Stimulated activated CD8-positive, alpha-beta memory T cell treated with anti-CD3 and anti-CD28 coated beads, Interleukin-4, amount 100 ng/mL, for 4 hours (primary cell): Measurements from ENCODE around the gene CNBP.
"Not testable (repeated sequence)": the region's sequence is repeated elsewhere in the genome, so short reads cannot be mapped to it uniquely, and the experiment has no call there.

Experiments used
- DNase-seq, 2 donors: peaks; one replicate each; pipeline ENCODE4 v3.0.0-alpha.2; 2020; ENCODE audit warnings: low read depth in 2 of 2, low spot score in 1 of 2

The CNBP gene

DNA sequence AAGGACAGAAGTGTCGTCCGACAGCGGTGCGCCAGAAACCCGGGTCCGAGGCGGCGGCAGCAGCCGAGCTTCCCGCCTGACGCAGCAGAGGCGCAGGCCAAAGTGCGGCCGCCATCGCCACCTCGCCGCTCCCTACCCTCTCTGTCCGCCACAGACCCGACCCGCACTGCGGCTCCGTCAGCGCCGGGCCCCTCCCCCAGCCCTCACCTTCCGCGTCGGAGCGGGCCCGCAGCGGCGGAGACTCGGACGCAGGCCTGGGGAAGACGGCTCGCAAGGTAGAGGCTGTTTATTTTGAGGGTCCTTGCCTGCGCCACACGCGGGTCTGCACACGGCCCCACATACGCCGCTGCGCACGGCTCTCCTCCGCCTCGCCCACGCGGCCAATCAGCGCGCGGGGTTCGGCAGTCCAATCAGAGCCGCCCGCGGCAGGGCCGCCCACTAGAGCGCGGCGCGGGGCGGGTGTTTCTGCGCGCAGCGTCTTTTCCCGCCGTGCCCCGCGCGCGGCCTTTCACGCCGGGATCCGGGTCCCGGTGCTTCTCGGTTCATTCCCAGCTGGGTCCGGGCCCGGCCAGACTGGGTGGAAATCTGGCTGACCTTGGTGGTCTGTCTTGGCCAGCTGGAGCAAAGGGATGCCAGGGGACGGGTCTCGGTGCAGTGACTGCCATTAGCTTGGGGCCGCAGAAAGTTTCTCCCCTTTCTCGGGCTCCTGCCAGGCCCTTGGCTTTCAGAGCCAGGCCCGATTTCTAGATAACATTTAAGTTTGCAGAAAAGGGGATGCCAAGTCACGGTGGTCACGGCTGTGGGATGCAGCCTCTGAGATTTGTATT, at the start of gene CNBP:
Gene CNBP, minus strand, starts transcription at position 328 of the 827 bp plus-strand sequence. CDS start 12,139 bp downstream, outside the sequence.
- DNase-seq, result peak; percentile 79 to 84

GRCh38 chr3:129231331-129232119, 47.8 kb upstream of the CNBP start:
- DNase-seq, result no peak

DNA sequence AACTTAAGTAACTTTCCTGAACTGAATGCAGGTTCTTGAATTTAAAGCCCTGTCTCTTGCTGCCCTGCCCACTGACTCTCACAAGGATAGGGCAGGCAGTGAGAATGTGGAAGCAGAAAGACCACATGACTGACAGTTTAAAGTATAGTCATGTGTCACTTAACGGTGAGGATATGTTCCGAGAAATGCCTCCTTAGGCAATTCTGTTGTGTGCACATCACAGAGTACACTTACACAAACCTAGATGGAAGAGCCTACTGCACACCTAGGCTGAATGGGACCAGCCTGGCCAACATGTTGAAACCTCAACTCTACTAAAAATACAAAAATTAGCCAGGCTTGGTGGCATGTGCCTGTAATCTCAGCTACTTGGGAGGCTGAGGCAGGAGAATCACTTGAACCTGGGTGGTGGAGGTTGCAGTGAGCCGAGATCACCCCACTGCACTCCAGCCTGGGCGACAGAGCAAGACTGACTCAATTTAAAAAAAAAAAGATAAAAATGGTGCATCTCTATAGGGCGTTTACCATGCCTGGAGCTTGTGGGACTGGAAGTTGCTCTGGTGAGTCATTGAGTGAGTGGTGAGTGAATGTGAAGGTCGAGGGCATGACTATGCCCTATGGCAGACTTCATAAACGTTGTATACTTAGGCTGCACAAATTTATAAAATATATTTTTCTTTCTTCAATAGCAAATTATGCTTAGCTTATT, 46.8 kb upstream of the CNBP start:
- DNase-seq, result no peak

GRCh38 chr3:129228891-129229585, 45.3 kb upstream of the CNBP start:
- no peak for DNase-seq

GRCh38 chr3:129226374-129226773, 42.7 kb upstream of the CNBP start:
- DNase-seq, result no peak

GRCh38 chr3:129224984-129225393, 41.3 kb upstream of the CNBP start:
- no peak for DNase-seq

DNA sequence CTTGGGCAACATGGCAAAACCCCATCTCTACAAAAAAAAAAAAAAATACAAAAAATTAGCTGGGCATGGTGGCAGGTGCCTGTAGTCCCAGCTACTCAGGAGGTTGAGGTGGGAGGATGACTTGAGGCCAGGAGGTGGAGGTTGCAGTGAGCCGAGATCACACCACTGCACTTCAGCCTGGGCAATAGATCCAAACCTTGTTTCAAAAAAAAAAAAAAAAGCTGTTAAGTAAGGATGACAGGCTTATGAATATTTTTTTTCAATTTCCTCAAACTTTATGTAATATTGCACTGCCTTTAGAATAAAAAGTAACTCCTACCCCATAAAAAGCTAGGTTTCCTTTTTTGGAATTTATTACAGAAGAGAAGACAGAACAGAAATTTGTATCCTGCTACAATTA, 40.7 kb upstream of the CNBP start:
- DNase-seq, result not testable (repeated sequence)

DNA sequence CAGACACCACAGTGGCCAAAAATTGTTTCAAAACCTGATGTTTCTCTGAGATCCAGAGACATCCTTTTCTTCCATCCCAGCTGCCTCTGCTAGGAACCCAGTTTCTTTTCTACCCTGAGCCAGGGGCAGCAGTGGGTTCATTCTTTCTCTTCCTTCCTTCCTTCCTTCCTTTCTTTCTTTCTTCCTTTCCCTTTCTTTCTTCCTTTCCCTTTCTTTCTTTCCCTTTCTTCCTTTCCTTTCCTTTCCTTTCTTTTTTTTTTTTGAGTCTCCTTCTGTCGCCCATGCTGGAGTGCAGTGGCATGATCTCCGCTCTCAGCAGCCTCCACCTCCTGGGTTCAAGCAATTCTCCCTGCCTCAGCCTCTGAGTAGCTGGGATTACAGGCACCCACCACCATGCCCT, 35.0 kb upstream of the CNBP start:
- DNase-seq, result no peak

DNA sequence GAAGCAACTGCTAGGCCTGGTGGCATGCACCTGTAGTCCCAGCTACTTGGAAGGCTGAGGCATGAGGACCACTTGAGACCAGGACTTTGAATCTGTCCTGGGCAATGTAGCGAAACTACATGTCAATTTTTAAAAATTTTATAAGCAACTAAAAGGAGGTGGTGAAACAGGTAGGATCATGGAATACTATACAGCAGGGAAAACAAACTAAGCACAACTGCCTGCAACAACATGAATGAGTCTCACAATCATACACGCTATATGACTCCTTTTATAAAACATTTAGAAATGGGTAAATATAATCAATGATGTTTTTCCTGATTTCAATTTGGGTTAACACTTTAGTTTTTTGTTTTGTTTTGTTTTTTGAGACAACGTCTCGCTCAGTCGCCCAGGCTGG, 29.5 kb upstream of the CNBP start:
- no peak for DNase-seq

- DNase-seq, result no peak
Observed at GRCh38 chr3:129211772-129212171, 28.1 kb upstream of the CNBP start.

GRCh38 chr3:129211345-129211744, 27.6 kb upstream of the CNBP start:
- DNase-seq, result no peak

- DNase-seq, result no peak
Observed at GRCh38 chr3:129207479-129207878, 23.8 kb upstream of the CNBP start.

DNA sequence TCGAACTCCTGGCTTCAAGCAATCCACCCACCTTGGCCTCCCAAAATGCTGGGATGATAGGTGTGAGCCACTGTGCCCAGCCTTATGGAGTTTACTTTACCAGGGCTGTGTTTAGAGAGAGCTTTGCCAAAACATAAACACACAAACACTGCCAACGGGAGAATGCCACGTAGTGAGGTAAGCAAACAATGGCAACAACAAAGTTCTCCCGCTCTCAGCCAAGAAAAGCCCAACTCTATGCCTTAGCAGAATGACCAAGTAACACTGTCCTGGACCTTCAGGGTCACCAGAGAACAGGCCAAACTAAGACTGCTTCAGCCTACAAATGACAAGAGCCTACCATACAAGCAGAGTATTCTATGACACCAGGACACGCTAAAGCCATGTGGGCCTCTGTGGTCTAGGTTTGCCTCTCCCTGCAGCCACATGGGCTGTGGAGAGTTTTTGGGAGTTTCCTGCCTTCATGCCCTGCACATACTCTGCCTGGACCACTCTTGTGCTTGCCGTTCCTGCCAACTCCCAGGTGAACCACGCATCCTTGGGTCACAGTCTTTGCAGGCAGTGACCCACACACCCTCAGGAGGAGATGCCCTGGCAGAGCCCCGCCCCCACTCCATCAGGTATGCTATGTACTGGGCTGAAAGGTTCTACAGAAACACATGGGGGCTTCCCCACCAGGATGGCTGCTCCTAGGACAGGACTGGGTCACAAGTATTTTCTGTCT, 21.6 kb upstream of the CNBP start:
- DNase-seq, result no peak

DNA sequence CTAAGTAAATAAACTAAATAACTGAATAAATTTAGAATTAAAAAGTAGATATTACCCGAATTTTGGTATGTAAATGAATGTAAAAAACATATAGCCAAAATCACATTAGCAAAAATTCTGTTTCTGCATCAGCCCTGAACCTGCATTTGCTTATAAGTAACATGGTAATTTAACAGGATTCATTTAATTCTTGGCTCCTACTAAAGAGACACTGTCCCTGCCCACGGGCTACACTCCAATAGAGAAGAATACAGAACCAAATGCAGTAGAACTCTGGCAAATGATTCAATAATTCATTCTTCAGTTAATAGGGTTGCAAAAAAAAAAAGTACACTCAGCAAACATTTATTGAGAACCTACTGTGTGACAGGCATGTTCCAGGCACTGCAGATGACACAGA, 20.8 kb upstream of the CNBP start:
- no peak for DNase-seq

- no peak for DNase-seq
Observed at GRCh38 chr3:129199366-129199765, 15.7 kb upstream of the CNBP start.

DNA sequence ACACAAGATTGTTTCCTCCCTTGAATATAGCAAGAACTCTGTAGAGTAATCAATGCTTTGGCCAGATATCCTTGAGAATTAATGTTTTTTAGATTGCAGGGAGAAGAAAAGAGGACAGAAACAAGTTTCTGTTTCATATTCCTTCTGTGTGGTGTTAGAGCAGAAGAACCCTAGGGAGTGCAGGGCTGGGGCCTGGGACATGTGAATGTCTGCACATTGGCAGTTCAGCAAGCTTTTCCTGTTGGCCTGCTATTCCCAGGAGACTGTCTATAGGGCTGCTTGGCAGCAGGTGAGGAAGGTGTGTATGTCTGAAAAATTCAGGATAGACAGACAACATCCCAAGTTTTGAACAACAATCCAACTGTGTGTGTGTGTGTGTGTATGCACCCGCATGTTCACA, 13.6 kb upstream of the CNBP start:
- no peak for DNase-seq

DNA sequence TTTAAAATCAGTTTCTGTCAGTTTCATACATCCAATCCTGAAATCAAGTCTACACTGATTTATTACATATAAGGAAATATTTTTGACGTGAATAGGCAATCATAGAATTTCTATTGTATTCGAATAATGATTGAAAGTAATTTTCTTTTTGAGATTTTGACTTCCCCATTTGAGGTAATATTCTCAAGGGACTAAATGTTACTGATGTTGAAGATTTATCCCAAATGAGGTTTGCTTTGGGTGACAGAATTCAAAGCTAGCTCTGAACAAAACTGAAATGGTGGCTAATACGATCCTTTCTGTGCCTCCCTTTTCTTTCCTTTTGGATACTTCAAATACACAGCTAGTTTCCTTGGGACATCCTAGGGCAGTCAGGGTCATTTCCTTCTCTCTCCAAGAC, 12.9 kb upstream of the CNBP start:
- DNase-seq, result no peak

DNA sequence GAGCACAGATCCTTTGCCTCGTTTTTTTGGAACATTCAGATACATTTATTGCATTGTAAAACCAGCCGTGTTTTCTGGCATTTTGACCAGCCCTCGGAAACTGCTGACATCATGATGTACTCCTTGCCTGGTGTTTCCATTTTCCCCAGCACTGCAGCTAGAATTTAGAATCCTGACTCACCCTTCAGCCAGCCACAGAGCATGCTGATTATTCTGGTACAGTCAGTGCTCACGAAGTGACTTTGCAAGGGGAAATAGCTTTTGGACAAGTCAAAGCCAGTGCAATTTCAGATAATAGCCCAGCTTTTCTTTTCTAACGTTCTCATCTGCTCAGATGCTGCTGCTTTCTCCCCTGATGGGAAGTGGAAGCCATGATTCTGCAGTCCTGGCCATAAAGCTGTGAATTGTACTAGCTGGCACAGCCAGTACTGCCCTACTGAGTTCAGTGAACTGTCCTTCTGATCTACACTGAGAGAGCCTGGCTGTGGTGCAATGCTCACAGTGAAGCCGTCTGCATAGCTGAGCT, 12.1 kb upstream of the CNBP start:
- DNase-seq, result no peak

GRCh38 chr3:129189793-129190192, 6.1 kb upstream of the CNBP start:
- DNase-seq, result not testable (repeated sequence)

DNA sequence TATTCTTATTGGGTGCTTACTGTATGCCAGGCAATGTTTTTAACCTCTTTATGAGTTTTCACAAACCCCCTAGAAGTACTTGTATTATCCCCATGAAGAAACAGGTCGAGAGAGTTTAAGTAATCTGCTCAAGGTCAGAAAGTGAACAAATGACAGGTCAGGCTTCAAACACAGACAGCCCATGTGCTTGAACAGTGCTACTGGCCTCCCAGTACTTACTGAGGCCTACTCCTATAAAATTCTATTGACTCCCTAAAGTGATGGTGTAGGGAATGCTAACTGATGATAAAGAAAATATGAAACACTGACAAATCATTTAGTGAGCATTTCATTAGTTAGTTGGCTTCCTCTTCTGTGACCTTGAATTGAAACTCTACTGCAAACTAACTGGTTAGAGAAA, 4.2 kb upstream of the CNBP start:
- no peak for DNase-seq
